Measurements from ENCODE around the gene CCT3. TPM values are rescaled to one million over a fixed set of nuclear protein-coding genes. Genes with fewer than 3 reads are reported as not detected.

Gene CCT3
- total and polyA plus RNA-seq, 2 donors (not counting 1 experiment from before 2014, with no cell fraction given), result 106 to 107 TPM

DNA sequence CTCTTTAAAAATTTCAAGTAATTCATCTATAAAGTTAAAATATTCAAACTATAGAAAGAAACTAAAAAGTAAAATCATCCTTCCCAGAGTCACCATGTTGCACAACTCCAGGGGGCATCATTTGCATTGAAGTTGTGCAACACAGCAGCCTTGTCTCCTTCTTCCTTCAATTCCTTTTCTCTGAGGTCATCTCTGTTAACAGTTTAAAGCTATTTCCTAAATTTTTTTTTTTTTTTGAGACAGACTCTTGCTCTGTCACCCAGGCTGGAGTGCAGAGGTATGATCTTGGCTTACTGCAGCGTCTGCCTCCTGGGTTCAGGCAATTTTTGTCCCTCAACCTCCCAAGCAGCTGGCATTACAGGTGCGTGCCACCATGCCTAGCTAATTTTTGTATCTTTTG, 38.1 kb upstream of the CCT3 start:
- Mint-ChIP-seq H3K4me3 (no peak overlapping the region), H3K27ac (no peak overlapping the region), H3K4me1 (no peaks in the 10 kb centered on the region), H3K27me3 (peaks cover 32% of the 10 kb centered on the region), H3K9me3 (ENCODE audit: insufficient read depth) (no peaks in the 10 kb centered on the region)
- Histone ChIP-seq H3K27me3 (replicated peaks in 1 of 4; ENCODE audit: control extremely low read depth in 1 of 4, control insufficient read depth in 3 of 4, insufficient read depth in 4 of 4, low read length in 3 of 4) (peaks cover 0 to 17% (median 4%) of the 10 kb centered on the region in 4 experiments), H3K36me3 (replicated peaks in 1 of 2; ENCODE audit: control extremely low read depth in 1 of 2, control insufficient read depth in 1 of 2, extremely low read depth in 1 of 2, insufficient read depth in 2 of 2, low read length in 1 of 2) (no peaks in the 10 kb centered on the region), H3K79me2 (ENCODE audit: control insufficient read depth, insufficient read depth, low read length) (no peaks in the 10 kb centered on the region), H3K9me3 (ENCODE audit: control extremely low read depth in 1 of 3, control insufficient read depth in 2 of 3, insufficient read depth in 1 of 3, low read length in 2 of 3) (peaks cover 0 to 4% (median 0%) of the 10 kb centered on the region in 3 donors), H4K20me1 (ENCODE audit: control insufficient read depth, insufficient read depth, low read length, poor library complexity, severe bottlenecking) (no peaks in the 10 kb centered on the region), H3K9ac (ENCODE audit: low read length) (no peak overlapping the region), H3K27ac (ENCODE audit: low read length in 2 of 2) (no peak overlapping the region), H3K4me2 (replicated peaks; ENCODE audit: low read depth, low read length, poor library complexity, severe bottlenecking) (no peak overlapping the region), H3K4me1 (ENCODE audit: control insufficient read depth in 2 of 2, insufficient read depth in 2 of 2, low read length in 2 of 2) (no peaks in the 10 kb centered on the region), H2AFZ (ENCODE audit: insufficient read depth, low read depth, low read length, poor library complexity, severe bottlenecking) (no peak overlapping the region), H3K4me3 (ENCODE audit: control extremely low read depth in 1 of 5, extremely low read depth in 1 of 5, insufficient read depth in 1 of 5, low read depth in 2 of 5, low read length in 4 of 5) (no peak overlapping the region)
- TF ChIP-seq EZH2 (IDR thresholded peaks at IDR 0.05; ENCODE audit: borderline replicate concordance, insufficient read depth, low read depth, low read length, poor library complexity, severe bottlenecking), result no peak
- TF ChIP-seq, protein P1, sequence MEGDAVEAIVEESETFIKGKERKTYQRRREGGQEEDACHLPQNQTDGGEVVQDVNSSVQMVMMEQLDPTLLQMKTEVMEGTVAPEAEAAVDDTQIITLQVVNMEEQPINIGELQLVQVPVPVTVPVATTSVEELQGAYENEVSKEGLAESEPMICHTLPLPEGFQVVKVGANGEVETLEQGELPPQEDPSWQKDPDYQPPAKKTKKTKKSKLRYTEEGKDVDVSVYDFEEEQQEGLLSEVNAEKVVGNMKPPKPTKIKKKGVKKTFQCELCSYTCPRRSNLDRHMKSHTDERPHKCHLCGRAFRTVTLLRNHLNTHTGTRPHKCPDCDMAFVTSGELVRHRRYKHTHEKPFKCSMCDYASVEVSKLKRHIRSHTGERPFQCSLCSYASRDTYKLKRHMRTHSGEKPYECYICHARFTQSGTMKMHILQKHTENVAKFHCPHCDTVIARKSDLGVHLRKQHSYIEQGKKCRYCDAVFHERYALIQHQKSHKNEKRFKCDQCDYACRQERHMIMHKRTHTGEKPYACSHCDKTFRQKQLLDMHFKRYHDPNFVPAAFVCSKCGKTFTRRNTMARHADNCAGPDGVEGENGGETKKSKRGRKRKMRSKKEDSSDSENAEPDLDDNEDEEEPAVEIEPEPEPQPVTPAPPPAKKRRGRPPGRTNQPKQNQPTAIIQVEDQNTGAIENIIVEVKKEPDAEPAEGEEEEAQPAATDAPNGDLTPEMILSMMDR (IDR thresholded peaks at IDR 0.05), result no peak
- no peak for ATAC-seq (ENCODE audit: low read depth)
- DNase-seq, result no peak
- ChIA-PET POLR2A (no interaction called here), CTCF (interaction anchor here (0.7 to 12.5 kb wide), 4 partner anchors 10 to 70 kb away, joined by 3 to 445 read pairs (median 7); no protein-coding TSS in a partner anchor)
- intact Hi-C loops (cut with micrococcal nuclease), result no loop called here
- 90% methylated on average over 2 of the region's 2 CpGs for WGBS (ENCODE audit: insufficient coverage)

DNA sequence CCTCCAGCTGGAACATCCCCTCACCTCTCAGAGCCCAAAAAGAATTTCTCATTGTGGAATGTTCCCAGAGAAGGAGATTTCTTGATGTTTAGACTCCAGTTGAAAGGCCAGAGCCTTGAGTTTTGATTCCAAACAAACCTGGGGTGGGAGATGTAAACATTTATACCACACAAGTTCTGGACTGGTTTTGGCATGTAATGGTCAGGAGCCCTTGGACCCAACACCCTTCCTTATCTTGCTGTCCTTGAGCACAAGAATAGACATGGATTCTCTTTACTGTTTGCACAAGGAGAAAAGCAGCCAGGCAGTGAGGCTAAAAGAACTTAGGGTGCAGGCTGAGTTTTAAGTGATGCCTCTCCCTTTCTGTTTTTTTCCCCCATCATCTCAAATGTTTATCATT, 35.5 kb upstream of the CCT3 start:
- Histone ChIP-seq H3K36me3 (replicated peaks in 1 of 2; ENCODE audit: control extremely low read depth in 1 of 2, control insufficient read depth in 1 of 2, extremely low read depth in 1 of 2, insufficient read depth in 2 of 2, low read length in 1 of 2) (no peaks in the 10 kb centered on the region), H3K9me3 (ENCODE audit: control extremely low read depth in 1 of 3, control insufficient read depth in 2 of 3, insufficient read depth in 1 of 3, low read length in 2 of 3) (peaks cover 0 to 4% (median 0%) of the 10 kb centered on the region in 3 donors), H3K9ac (ENCODE audit: low read length) (no peak overlapping the region), H3K4me3 (ENCODE audit: control extremely low read depth in 1 of 5, extremely low read depth in 1 of 5, insufficient read depth in 1 of 5, low read depth in 2 of 5, low read length in 4 of 5) (no peak overlapping the region), H3K4me1 (ENCODE audit: control insufficient read depth in 2 of 2, insufficient read depth in 2 of 2, low read length in 2 of 2) (peaks cover 9 to 10% of the 10 kb centered on the region in 2 donors), H2AFZ (ENCODE audit: insufficient read depth, low read depth, low read length, poor library complexity, severe bottlenecking) (no peak overlapping the region), H3K27me3 (replicated peaks in 1 of 4; ENCODE audit: control extremely low read depth in 1 of 4, control insufficient read depth in 3 of 4, insufficient read depth in 4 of 4, low read length in 3 of 4) (peaks cover 0 to 32% (median 14%) of the 10 kb centered on the region in 4 experiments), H4K20me1 (ENCODE audit: control insufficient read depth, insufficient read depth, low read length, poor library complexity, severe bottlenecking) (no peaks in the 10 kb centered on the region), H3K4me2 (replicated peaks; ENCODE audit: low read depth, low read length, poor library complexity, severe bottlenecking) (no peak overlapping the region), H3K27ac (ENCODE audit: low read length in 2 of 2) (no peak overlapping the region), H3K79me2 (ENCODE audit: control insufficient read depth, insufficient read depth, low read length) (no peaks in the 10 kb centered on the region)
- Mint-ChIP-seq H3K9me3 (ENCODE audit: insufficient read depth) (no peaks in the 10 kb centered on the region), H3K4me1 (peaks cover 4% of the 10 kb centered on the region), H3K4me3 (no peak overlapping the region), H3K27me3 (peaks cover 44% of the 10 kb centered on the region), H3K27ac (no peak overlapping the region)
- DNase-seq (no peak), ATAC-seq (ENCODE audit: low read depth) (no peak)
- TF ChIP-seq, protein P1 (IDR thresholded peaks at IDR 0.05), result no peak
- intact Hi-C loops (cut with micrococcal nuclease), result no loop called here
- POLR2A ChIA-PET, result no interaction called here
- CTCF ChIA-PET, result interaction anchor here (1.0 to 3.6 kb wide), 3 partner anchors 12 to 73 kb away, joined by 3 to 18 read pairs (median 3); no protein-coding TSS in a partner anchor

Measured in B cell (primary cell).